HG03025 (cell line): ENCODE data around the gene ABTB2.

Source experiments
- ATAC-seq: cut with Tn5 transposase; IDR thresholded peaks from one replicate; pipeline ENCODE4 v1.9.1; 2021; ENCODE audit warnings: mild to moderate bottlenecking, moderate library complexity; ENCODE audit not compliant: unreplicated experiment, low FRiP score

ABTB2 gene

GRCh38 chr11:34160049-34160721, 197.6 kb downstream of the ABTB2 start:
- ATAC-seq = no peak

- no peak for ATAC-seq
Observed at GRCh38 chr11:34158661-34159060, 199.1 kb downstream of the ABTB2 start.

GRCh38 chr11:34157163-34157562, 200.6 kb downstream of the ABTB2 start:
- no peak for ATAC-seq

- ATAC-seq = no peak
Observed at GRCh38 chr11:34155757-34156062, 202.1 kb downstream of the ABTB2 start.

GRCh38 chr11:34155057-34155756, 202.6 kb downstream of the ABTB2 start:
- no peak for ATAC-seq

GRCh38 chr11:34154059-34154875, 203.5 kb downstream of the ABTB2 start:
- ATAC-seq = peak; percentile 61

- ATAC-seq = no peak
Observed at GRCh38 chr11:34151916-34152845, 205.6 kb downstream of the ABTB2 start.

GRCh38 chr11:34151166-34151565, 206.6 kb downstream of the ABTB2 start:
- ATAC-seq = no peak

GRCh38 chr11:34150494-34151151, 207.2 kb downstream of the ABTB2 start:
- no peak for ATAC-seq

- ATAC-seq = no peak
Observed at GRCh38 chr11:34149786-34150185, 208.0 kb downstream of the ABTB2 start.

- no peak for ATAC-seq
Observed at GRCh38 chr11:34149274-34149673, 208.5 kb downstream of the ABTB2 start.

- no peak for ATAC-seq
Observed at GRCh38 chr11:34148504-34149165, 209.2 kb downstream of the ABTB2 start.

- no peak for ATAC-seq
Observed at GRCh38 chr11:34147581-34147980, 210.2 kb downstream of the ABTB2 start.

GRCh38 chr11:34146866-34147265, 210.9 kb downstream of the ABTB2 start:
- no peak for ATAC-seq

GRCh38 chr11:34146411-34146810, 211.4 kb downstream of the ABTB2 start:
- ATAC-seq = no peak

GRCh38 chr11:34145847-34146381, 211.9 kb downstream of the ABTB2 start:
- ATAC-seq = peak; percentile 54

- no peak for ATAC-seq
Observed at GRCh38 chr11:34145073-34145472, 212.7 kb downstream of the ABTB2 start.

- no peak for ATAC-seq
Observed at GRCh38 chr11:34143048-34143447, 214.8 kb downstream of the ABTB2 start.

- no peak for ATAC-seq
Observed at GRCh38 chr11:34140149-34140548, 217.7 kb downstream of the ABTB2 start.
